HepG2 (cell line): ENCODE measurements around the gene CASP5. TPM values are rescaled to one million over a fixed set of nuclear protein-coding genes. Genes with fewer than 3 reads are reported as not detected.

Experiments used
- ATM ChIP-seq: fragments of 450-650 bp; IDR thresholded peaks from 2 replicates; pipeline ENCODE4 v1.7.1; 2017; ENCODE audit warnings: mild to moderate bottlenecking, borderline replicate concordance
- CC2D1A ChIP-seq: sonication (generic); formaldehyde crosslinking; IDR thresholded peaks from 2 replicates; pipeline ENCODE4 v1.8.1; 2023; ENCODE audit warnings: mild to moderate bottlenecking, missing genetic modification reagents
- CREB3 ChIP-seq: sonication (generic); formaldehyde crosslinking; IDR thresholded peaks from 2 replicates; pipeline ENCODE4 v1.5.0; 2020; ENCODE audit warnings: missing genetic modification reagents
- GTF3A ChIP-seq: sonication (generic); formaldehyde crosslinking; conservative IDR thresholded peaks from 2 replicates; pipeline ENCODE4 v1.4.0; 2020; ENCODE audit warnings: mild to moderate bottlenecking, missing genetic modification reagents
- HIVEP1 ChIP-seq: sonication (generic); formaldehyde crosslinking; IDR thresholded peaks from 2 replicates; pipeline ENCODE4 v1.4.0; 2020; ENCODE audit warnings: mild to moderate bottlenecking, missing genetic modification reagents
- KLF9 ChIP-seq: IDR thresholded peaks from 2 replicates; pipeline ENCODE4 v1.6.1; 2016; ENCODE audit warnings: low read depth
- MEIS1 ChIP-seq: sonication (generic); formaldehyde crosslinking; IDR thresholded peaks from 2 replicates; pipeline ENCODE4 v1.9.0; 2021; ENCODE audit warnings: mild to moderate bottlenecking, missing genetic modification reagents, moderate library complexity, borderline replicate concordance
- NCOA1 ChIP-seq: sonication (generic); formaldehyde crosslinking; IDR thresholded peaks from 2 replicates; pipeline ENCODE4 v1.9.0; 2021; ENCODE audit warnings: missing genetic modification reagents
- NFE2L1 ChIP-seq: sonication (generic); formaldehyde crosslinking; IDR thresholded peaks from 2 replicates; pipeline ENCODE4 v1.4.0; 2020; ENCODE audit warnings: missing genetic modification reagents, mild to moderate bottlenecking, borderline replicate concordance
- PTBP1 ChIP-seq: fragments of 200-400 bp; formaldehyde crosslinking; IDR thresholded peaks from 2 replicates; pipeline ENCODE4 v1.6.1; 2018; ENCODE audit warnings: low read length, low read depth; ENCODE audit not compliant: poor library complexity, severe bottlenecking
- SNAPC4 ChIP-seq: sonication (generic); formaldehyde crosslinking; IDR thresholded peaks from 2 replicates; pipeline ENCODE4 v1.4.0; 2020; ENCODE audit warnings: mild to moderate bottlenecking, missing genetic modification reagents
- ZBTB20 ChIP-seq: sonication (generic); formaldehyde crosslinking; IDR thresholded peaks from 2 replicates; pipeline ENCODE4 v1.8.1; 2023; ENCODE audit warnings: missing genetic modification reagents, low read depth, mild to moderate bottlenecking, borderline replicate concordance
- ZBTB26 ChIP-seq: IDR thresholded peaks from 2 replicates; pipeline ENCODE4 v1.6.1; 2016; ENCODE audit warnings: missing compliant biosample characterization, missing genetic modification reagents, borderline replicate concordance
- ZFP37 ChIP-seq: sonication (generic); formaldehyde crosslinking; IDR thresholded peaks from 2 replicates; pipeline ENCODE4 v1.4.0; 2020; ENCODE audit warnings: missing genetic modification reagents, borderline replicate concordance
- ZMYM4 ChIP-seq: sonication (generic); formaldehyde crosslinking; IDR thresholded peaks from 2 replicates; pipeline ENCODE4 v1.8.1; 2023; ENCODE audit warnings: mild to moderate bottlenecking, missing genetic modification reagents
- ZNF510 ChIP-seq: sonication (generic); formaldehyde crosslinking; IDR thresholded peaks from 2 replicates; pipeline ENCODE4 v1.4.0; 2020; ENCODE audit warnings: low read depth, mild to moderate bottlenecking, missing genetic modification reagents
- ZNF713 ChIP-seq: sonication (generic); formaldehyde crosslinking; IDR thresholded peaks from 2 replicates; pipeline ENCODE4 v1.4.0; 2020; ENCODE audit warnings: mild to moderate bottlenecking, missing genetic modification reagents
- polyA plus RNA-seq, 8 experiments: library from polyadenylated mRNA; depleted of rRNA in 3 of 8; stranded (reverse) in 7 of 8; unstranded in 1 of 8; fragments of >200 nt; fragmentation: Illumina TruSeq in 4 of 8; extraction: Trizol in 4 of 8; gene quantifications; 2 replicates each; pipeline versions ENCODE4 v1.2.1 to v1.2.3, GENCODE V29; 2011 to 2016; ENCODE audit warnings: low read depth in 4 of 8, missing spikeins in 1 of 8, mixed read lengths in 1 of 8; ENCODE audit not compliant: insufficient read depth in 1 of 8
- total RNA-seq, 5 experiments: library from RNA; depleted of rRNA; stranded (reverse); fragments of >200 nt; fragmentation: Illumina TruSeq; extraction: Trizol; gene quantifications; 2 replicates each; pipeline ENCODE4 v1.2.3, GENCODE V29; 2016; ENCODE audit warnings: low read depth in 1 of 5
- TF ChIP-seq, protein P1 (sequence below): IDR thresholded peaks from 2 replicates; pipeline ENCODE4 v1.4.0; 2020; ENCODE audit warnings: mild to moderate bottlenecking, missing genetic modification reagents

Gene CASP5
- total and polyA plus RNA-seq, 2 of the 13 experiments (the other 11 are each of a cell fraction or from before 2014, with no cell fraction given): not detected

GRCh38 chr11:105051559-105051958 lies 28.6 kb upstream of the CASP5 start (continued):
- no peak for TF ChIP-seq CC2D1A (CRISPR knock-in tag)
- 0 out of 2 replicates have a peak, but pooled peaks have one; percentile 29 for TF ChIP-seq NCOA1 (CRISPR knock-in tag)
- no peak for TF ChIP-seq HIVEP1 (CRISPR knock-in tag)
- TF ChIP-seq NFE2L1 (CRISPR knock-in tag): no peak
- no peak for TF ChIP-seq ZBTB26 (CRISPR knock-in tag)
- TF ChIP-seq ZMYM4 (CRISPR knock-in tag): peak; percentile 89
- no peak for TF ChIP-seq MEIS1 (CRISPR knock-in tag)
- TF ChIP-seq SNAPC4 (CRISPR knock-in tag): 0 out of 2 replicates have a peak, but pooled peaks have one; percentile 7
- TF ChIP-seq ZBTB20 (CRISPR knock-in tag): peak; percentile 78; the same call in 1 of the 2 replicates
- TF ChIP-seq PTBP1: no peak
- no peak for TF ChIP-seq KLF9 (CRISPR knock-in tag)
- TF ChIP-seq GTF3A: no peak
- no peak for TF ChIP-seq CREB3
- 0 out of 2 replicates have a peak, but pooled peaks have one; percentile 50 for TF ChIP-seq ZNF510
- no peak for TF ChIP-seq ATM
- TF ChIP-seq, protein P1, sequence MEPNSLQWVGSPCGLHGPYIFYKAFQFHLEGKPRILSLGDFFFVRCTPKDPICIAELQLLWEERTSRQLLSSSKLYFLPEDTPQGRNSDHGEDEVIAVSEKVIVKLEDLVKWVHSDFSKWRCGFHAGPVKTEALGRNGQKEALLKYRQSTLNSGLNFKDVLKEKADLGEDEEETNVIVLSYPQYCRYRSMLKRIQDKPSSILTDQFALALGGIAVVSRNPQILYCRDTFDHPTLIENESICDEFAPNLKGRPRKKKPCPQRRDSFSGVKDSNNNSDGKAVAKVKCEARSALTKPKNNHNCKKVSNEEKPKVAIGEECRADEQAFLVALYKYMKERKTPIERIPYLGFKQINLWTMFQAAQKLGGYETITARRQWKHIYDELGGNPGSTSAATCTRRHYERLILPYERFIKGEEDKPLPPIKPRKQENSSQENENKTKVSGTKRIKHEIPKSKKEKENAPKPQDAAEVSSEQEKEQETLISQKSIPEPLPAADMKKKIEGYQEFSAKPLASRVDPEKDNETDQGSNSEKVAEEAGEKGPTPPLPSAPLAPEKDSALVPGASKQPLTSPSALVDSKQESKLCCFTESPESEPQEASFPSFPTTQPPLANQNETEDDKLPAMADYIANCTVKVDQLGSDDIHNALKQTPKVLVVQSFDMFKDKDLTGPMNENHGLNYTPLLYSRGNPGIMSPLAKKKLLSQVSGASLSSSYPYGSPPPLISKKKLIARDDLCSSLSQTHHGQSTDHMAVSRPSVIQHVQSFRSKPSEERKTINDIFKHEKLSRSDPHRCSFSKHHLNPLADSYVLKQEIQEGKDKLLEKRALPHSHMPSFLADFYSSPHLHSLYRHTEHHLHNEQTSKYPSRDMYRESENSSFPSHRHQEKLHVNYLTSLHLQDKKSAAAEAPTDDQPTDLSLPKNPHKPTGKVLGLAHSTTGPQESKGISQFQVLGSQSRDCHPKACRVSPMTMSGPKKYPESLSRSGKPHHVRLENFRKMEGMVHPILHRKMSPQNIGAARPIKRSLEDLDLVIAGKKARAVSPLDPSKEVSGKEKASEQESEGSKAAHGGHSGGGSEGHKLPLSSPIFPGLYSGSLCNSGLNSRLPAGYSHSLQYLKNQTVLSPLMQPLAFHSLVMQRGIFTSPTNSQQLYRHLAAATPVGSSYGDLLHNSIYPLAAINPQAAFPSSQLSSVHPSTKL: peak; percentile 89
- no peak for TF ChIP-seq ZFP37 (CRISPR knock-in tag)
- no peak for TF ChIP-seq ZNF713
